Body of pancreas (tissue), 4 donors: ENCODE measurements around the gene CREBL2. TPM values are rescaled to one million over a fixed set of nuclear protein-coding genes. Genes with fewer than 3 reads are reported as not detected.

ENCODE experiments used
- ATAC-seq: fragments of 150-250 bp; one replicate; pipeline ENCODE4 v1.9.1; 2016
- DNase-seq, 4 donors: peaks; one replicate each; pipeline ENCODE4 v3.0.0-alpha.2; 2019
- H3K27ac ChIP-seq, 4 donors: fragments of 200-600 bp; sonication (generic); 1 replicate in 3 of 4; 2 replicates in 1 of 4; pipeline versions ENCODE4 v1.5.1 to v1.6.1; 2016 to 2019; ENCODE audit warnings: mild to moderate bottlenecking in 1 of 4, mixed read lengths in 1 of 4, moderate library complexity in 1 of 4
- H3K27me3 ChIP-seq, 2 donors: fragments of 200-600 bp; sonication (generic); one replicate each; pipeline ENCODE4 v1.6.0; 2016; ENCODE audit warnings: mild to moderate bottlenecking in 1 of 2
- H3K36me3 ChIP-seq, 2 donors: fragments of 200-600 bp; sonication (generic); replicated peaks in 1 of 2; 2 replicates each; pipeline ENCODE4 v1.5.1; 2016; ENCODE audit warnings: low read depth in 2 of 2; ENCODE audit not compliant: insufficient read depth in 1 of 2
- H3K4me1 ChIP-seq: fragments of 200-600 bp; sonication (generic); one replicate; pipeline ENCODE4 v1.6.0; 2016
- H3K4me3 ChIP-seq, 2 donors: fragments of 200-600 bp; sonication (generic); 1 replicate in 1 of 2; 2 replicates in 1 of 2; pipeline ENCODE4 v1.5.1; 2016 to 2019
- H3K9me3 ChIP-seq, 3 donors: fragments of 200-600 bp; sonication (generic); 1 replicate in 2 of 3; 2 replicates in 1 of 3; pipeline ENCODE4 v1.5.1; 2016
- CTCF ChIP-seq, 7 experiments: fragments of 450-650 bp in 4 of 7; fragments of 200-600 bp in 3 of 7; sonication (generic) in 3 of 7; IDR thresholded peaks; one replicate each; pipeline ENCODE4 v1.5.1; 2016 to 2019; ENCODE audit warnings: antibody characterized with exemption in 7 of 7
- POLR2A ChIP-seq, 3 donors: fragments of 450-650 bp; IDR thresholded peaks; one replicate each; pipeline ENCODE4 v1.6.1; 2016; ENCODE audit warnings: antibody characterized with exemption in 3 of 3, mild to moderate bottlenecking in 2 of 3
- whole genome bisulfite sequencing, 2 donors: methylation state at CpG; one replicate each; pipeline ENCODE4 v1.1.5; 2017; 5-methylcytosine and 5-hydroxymethylcytosine counted together
- intact Hi-C: fragments of 100-400 bp; cut with DNase I; formaldehyde crosslinking; loops from one replicate; pipeline ENCODE4 v1.15.1; 2023
- total RNA-seq, 2 donors: library from RNA; depleted of rRNA; stranded (reverse); fragments of >200 nt; gene quantifications; one replicate each; pipeline ENCODE4 v1.1.0, GENCODE V29; 2016

CREBL2 gene, protein sequence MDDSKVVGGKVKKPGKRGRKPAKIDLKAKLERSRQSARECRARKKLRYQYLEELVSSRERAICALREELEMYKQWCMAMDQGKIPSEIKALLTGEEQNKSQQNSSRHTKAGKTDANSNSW
- 10 to 100 TPM; 13.8 to 31.4 TPM for total RNA-seq

DNA sequence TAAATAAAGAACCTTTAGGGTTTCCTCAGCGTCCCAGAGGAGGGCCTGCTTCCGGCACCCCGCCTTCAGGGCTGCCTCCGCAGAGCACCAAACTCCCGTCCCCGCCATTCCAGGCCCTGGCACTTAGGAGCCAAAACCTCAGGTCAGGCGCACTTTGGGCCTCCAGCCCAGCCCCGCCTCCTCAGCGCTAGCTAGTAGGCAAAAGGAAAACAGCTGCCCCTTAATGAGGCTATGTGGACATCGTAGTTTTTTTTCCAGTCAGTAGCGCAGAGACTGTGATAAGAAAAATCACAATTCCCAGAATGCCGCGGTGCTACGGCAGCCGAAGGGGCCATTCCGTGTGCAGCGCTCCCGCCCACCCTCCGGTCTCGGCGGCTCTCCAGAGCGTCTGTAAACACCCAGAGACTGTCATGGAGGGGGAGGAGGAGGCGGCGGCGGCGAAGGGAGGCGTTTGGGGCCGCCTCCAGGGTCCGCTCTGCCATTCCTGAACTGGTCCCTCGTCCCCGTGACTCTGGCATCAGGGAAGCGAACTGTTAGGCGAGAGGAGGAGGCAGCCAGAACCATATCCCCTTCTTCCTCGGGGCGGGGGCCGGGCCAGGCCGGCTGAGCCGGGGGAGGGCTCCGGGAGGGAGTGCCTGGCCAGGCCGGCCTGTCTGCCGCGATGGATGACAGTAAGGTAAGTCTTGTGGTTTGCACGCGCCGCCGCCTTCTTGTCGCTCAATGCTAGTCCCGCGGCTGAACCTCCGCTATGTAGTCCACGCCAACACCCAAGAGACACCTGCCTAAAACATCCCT lies at the start of gene CREBL2:
Gene CREBL2, plus strand, starts transcription at position 365 of the 795 bp plus-strand sequence. Its CDS starts 297 bp downstream, at position 662.
- WGBS, 2 donors = 0 to 1% methylated on average over 20 to 51 of the region's 51 CpGs
- Histone ChIP-seq H3K36me3 (no peaks in the 10 kb centered on the region), H3K9me3 (no peaks in the 10 kb centered on the region), H3K27ac (peak within 1 kb of the TSS; percentile 87 to 93 (median 88)), H3K27me3 (no peaks in the 10 kb centered on the region), H3K4me1 (peaks cover 23% of the 10 kb centered on the region), H3K4me3 (peak within 1 kb of the TSS; percentile 46 to 52)
- TF ChIP-seq CTCF (IDR thresholded peaks at IDR 0.05) (peak in 1 of 7 experiments; percentile 21), POLR2A (IDR thresholded peaks at IDR 0.05) (peak; percentile 6 to 83 (median 78))
- ATAC-seq (peak; percentile 95), DNase-seq (peak; percentile 94 to 98 (median 97))
- intact Hi-C loops = no loop called here

DNA sequence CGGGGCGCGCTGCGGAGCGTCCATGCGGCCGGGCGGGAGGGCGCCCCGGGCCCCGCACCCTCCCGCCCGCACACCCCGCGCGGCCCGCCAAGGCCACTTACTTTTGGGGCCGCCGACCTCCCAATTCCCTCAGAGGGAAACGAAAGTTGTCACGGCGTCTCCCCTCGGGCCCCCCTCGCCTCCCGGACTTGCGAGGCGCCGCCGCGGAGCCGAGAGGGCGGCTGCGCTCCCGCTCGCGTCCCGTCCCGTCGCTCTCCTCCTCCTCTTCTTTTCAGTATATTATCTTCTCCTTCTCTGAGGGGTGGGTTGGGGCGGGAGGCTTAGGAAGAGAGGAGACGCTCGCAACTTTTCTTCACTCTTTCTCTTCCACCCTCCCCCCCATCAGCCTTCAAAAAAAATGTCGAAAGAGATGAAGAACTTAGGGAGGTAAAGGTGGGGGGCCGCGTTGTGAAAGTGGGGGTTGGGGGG lies 49.6 kb upstream of the CREBL2 start:
- WGBS, 2 donors = 0% methylated on average over 12 to 44 of the region's 45 CpGs
- no peaks in the 10 kb centered on the region for H3K27me3 ChIP-seq
- peak overlapping the region; percentile 98 to 100 (median 99) for H3K27ac ChIP-seq
- peaks cover 33% of the 10 kb centered on the region for H3K4me1 ChIP-seq
- no peaks in the 10 kb centered on the region for H3K9me3 ChIP-seq
- ATAC-seq (peak; percentile 16), DNase-seq (peak; percentile 30 to 46 (median 40))
- H3K36me3 ChIP-seq = no peaks in the 10 kb centered on the region
- intact Hi-C loops = no loop called here
- TF ChIP-seq POLR2A (IDR thresholded peaks at IDR 0.05) (no peak), CTCF (IDR thresholded peaks at IDR 0.05) (no peak)
- H3K4me3 ChIP-seq = peak overlapping the region; percentile 10 to 50

DNA sequence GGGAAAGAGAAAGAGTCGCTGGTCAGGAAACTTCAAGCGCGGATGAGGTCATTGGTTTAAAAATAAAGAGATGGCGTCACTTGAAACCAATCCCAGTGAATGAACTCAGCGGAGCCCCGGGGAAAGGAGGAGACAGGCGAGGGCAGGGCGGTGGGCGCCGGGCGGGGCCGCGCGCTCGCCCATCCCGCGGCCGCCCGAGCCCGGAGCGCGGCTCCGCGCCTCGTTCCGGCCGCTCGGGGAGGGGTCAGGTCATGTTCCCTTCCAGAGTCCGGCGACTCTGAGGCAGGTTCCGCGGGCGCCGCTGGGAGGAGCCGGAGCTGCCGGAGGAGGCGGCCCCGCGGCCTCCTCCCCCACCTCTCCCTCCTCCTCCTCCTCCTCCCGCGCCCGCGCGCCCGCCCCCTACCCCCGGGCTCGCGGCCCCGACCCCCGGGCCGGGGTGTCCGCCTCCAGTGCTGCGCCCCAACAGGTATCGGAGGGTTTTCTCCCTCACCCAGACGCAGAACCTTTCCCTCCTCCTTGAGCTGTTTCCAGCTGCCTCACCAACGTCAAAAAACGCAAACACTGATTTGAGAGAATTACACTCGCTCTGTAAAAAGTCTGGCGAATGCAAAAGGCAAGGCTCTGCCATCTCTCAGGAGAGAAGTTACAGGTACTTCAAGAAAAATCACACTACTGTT lies 49.0 kb upstream of the CREBL2 start, which contains the start of gene DUSP16:
Gene DUSP16, minus strand, starts transcription at position 279 of the 677 bp plus-strand sequence. CDS start 41,765 bp downstream, outside the sequence.
- Histone ChIP-seq H3K36me3 (no peaks in the 10 kb centered on the region), H3K27me3 (no peaks in the 10 kb centered on the region), H3K27ac (peak within 1 kb of the TSS; percentile 98 to 100 (median 99)), H3K4me3 (peak within 1 kb of the TSS; percentile 30 to 50), H3K4me1 (peaks cover 28% of the 10 kb centered on the region), H3K9me3 (no peaks in the 10 kb centered on the region)
- 0 to 1% methylated on average over 34 to 59 of the region's 59 CpGs for WGBS, 2 donors
- TF ChIP-seq CTCF (IDR thresholded peaks at IDR 0.05) (peak in 4 of 7 experiments; percentile 20 to 49 (median 34)), POLR2A (IDR thresholded peaks at IDR 0.05) (peak; percentile 69 to 89 (median 81))
- intact Hi-C loops = no loop called here
- ATAC-seq = peak; percentile 89
- peak; percentile 94 to 96 (median 94) for DNase-seq

GRCh38 chr12:12563290-12563928 lies 48.3 kb upstream of the CREBL2 start:
- intact Hi-C loops = no loop called here
- Histone ChIP-seq H3K4me3 (peak overlapping the region in 1 of 2 donors; percentile 30), H3K9me3 (no peaks in the 10 kb centered on the region), H3K27ac (peak overlapping the region; percentile 98 to 100 (median 99)), H3K36me3 (no peaks in the 10 kb centered on the region), H3K4me1 (peaks cover 23% of the 10 kb centered on the region), H3K27me3 (no peaks in the 10 kb centered on the region)
- ATAC-seq = no peak
- peak in 2 of 4 donors; percentile 26 to 35 for DNase-seq
- 24 to 28% methylated on average over 11 of the region's 11 CpGs for WGBS, 2 donors
- TF ChIP-seq CTCF (IDR thresholded peaks at IDR 0.05) (no peak), POLR2A (IDR thresholded peaks at IDR 0.05) (no peak)
